Prostate gland (tissue), 2 donors: Measurements from ENCODE around the gene NTM.

Experiments used
- CTCF ChIP-seq, 4 experiments: fragments of 200-600 bp in 2 of 4; fragments of 450-650 bp in 2 of 4; sonication (generic) in 2 of 4; IDR thresholded peaks; 1 replicate in 3 of 4; 2 replicates in 1 of 4; pipeline ENCODE4 v1.5.1; 2016 to 2019; ENCODE audit warnings: antibody characterized with exemption in 4 of 4, mild to moderate bottlenecking in 2 of 4, moderate library complexity in 2 of 4
- POLR2A ChIP-seq: fragments of 450-650 bp; IDR thresholded peaks from one replicate; pipeline ENCODE4 v1.6.1; 2016; ENCODE audit warnings: antibody characterized with exemption, mild to moderate bottlenecking
- POLR2AphosphoS5 ChIP-seq: sonication (generic); formaldehyde crosslinking; IDR thresholded peaks from one replicate; pipeline ENCODE4 v1.6.1; 2017; ENCODE audit warnings: antibody characterized with exemption

- TF ChIP-seq POLR2AphosphoS5 = no peak
- TF ChIP-seq POLR2A = no peak
- no peak for TF ChIP-seq CTCF (IDR thresholded peaks at IDR 0.05)
Observed at GRCh38 chr11:131685206-131685605, 314.8 kb downstream of the NTM start.
